NCI-H82 treated with DMSO at 0.1 percent for 48 hours (cell line): ENCODE results near the gene GSTT2.
A peak's percentile ranks its signal among the peaks of the same experiment; 100 is the strongest.
"Not testable (repeated sequence)": the region's sequence is repeated elsewhere in the genome, so short reads cannot be mapped to it uniquely, and the experiment has no call there.

Experiments used
- DNase-seq: peaks from one replicate; lab custom pipeline; 2025; ENCODE audit not compliant: unreplicated experiment; lab: John Stamatoyannopoulos, UW

GSTT2 gene

DNA sequence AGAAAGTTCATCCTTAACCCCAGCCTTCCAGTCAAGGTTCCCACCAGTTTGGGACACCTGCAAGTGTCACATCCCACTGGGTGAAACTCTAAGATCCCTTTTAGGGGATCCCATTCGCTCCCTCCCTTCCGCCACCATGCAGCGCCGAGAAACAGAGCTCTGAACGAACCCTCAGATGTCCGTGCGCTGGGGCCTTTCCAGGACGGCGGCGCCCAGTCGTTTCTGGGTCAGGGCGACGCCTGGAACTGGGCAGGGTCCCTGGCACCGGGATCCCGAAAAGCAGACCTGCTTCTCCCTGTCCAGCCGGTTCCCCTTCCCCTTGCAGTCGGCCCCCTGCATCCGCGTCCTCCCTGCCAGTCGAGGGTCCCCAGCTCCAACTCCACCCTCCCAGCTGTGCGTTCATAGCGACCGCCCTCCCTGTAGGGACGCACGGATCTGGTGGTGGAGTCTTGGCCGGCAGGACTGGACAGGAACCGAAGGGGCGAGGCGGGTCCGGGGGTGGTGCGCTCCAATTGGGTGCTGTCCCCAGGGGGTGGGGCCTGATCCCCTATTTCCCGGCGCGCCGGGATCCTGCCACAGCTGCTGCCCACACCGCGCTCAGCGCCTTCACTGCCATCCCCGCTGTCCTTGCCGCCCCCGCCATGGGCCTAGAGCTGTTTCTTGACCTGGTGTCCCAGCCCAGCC, at the start of gene GSTT2:
TSS of gene GSTT2 (plus strand) at position 578 of the 684 bp plus-strand sequence.
- not testable (repeated sequence) for DNase-seq

DNA sequence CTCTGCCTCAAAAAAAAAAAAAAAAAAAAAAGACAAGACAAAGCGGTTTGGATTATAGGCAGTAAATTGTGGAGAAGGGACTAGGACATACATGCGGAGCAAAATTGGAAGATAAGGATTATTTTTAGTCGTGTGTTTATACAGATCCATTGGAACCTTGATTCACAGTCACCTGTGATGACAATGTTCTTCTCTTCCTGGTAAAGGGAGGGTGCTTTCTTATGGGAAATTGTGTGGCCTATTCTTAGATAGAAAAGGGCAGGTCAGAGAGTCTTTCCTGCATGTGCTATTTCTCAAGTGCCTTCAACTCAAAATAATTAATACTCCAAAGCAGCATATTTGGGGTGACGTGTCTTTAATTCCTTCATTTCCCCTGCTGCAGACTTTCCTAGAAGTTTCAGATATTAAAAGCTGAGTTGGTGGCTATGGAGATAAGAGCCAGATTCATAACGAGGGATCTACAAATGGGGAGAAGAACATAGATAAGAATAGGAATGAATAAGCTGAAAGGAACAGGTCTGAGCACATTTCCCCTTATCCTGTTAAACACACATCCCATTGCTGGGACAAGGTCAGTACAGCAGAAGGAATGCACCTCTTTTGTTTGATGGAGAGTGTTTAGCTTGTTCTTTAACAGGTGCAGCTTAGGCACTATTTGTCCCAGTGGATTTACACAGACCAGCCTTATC, 41.5 kb upstream of the GSTT2 start:
- no peak for DNase-seq

DNA sequence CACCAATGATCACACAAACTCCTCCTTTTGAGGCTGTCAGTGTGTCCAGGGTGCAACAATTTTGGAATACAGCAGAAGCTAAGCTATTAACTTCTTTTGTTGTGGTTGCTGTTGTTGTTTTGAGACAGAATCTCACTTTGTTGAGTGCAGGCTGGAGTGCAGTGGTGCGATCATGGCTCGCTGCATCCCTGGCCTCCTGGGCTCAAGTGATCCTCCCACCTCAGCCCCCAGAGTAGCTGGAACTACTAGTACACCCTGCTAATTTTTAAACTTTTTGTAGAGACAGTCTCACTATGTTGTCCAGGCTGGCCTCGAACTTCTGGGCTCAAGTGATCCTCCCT, 40.9 kb upstream of the GSTT2 start:
- no peak for DNase-seq

DNA sequence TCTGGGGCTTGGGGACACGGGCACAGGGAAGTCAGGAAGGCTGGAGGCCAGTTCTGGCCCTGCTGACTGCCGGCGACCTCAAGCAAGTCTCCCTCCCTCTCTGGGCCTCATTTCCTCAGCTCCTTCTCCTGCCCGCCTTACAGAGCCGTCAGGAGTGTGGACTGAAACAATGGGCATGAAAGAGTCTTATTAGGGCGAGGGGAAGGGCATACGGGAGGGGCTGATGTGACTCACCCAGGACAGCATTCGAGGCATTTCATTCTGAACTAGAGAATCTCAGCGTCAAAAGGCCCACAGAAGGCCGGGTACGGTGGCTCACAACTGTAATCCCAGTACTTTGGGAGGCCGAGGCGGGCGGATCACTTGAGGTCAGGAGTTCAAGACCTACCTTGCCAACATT, 39.8 kb upstream of the GSTT2 start:
- DNase-seq = not testable (repeated sequence)

DNA sequence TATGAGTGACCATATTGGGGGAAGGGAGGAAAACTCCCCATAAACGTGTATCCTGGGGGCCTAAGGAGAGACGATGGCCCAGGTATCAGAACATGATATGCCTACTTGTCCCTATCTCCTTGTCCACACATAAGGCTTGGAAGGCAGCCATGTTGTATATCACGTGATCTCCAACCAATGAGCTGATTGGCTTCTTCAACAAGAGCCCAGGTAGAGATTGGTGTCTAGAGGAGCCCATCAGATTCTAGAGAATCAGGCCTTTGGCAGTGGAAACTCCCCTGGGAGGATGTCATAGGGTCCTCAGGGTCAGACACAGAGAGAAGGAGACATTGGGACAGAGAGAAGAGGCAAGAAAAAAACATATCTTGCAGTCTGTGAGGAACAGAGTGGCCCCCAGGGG, 32.5 kb upstream of the GSTT2 start:
- DNase-seq = not testable (repeated sequence)

DNA sequence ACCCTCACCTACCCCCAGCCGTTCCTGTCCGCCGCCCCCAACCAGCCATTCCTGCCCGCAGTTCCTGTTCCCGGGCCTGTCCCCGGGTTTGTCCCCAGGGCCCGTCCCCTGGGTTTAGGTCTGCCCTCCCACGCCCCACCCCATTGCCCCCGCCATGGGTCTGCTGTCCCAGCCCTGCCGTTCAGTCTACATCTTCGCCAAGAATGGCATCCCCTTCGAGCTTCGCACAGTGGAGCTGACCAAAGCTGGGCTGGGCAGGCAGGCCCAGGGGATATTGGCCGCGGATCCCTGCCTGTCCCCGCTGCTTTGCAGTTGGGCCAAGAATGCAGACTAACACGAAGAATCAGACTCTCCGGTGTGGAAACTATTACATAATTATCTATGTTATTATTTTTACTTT, 30.2 kb upstream of the GSTT2 start:
- not testable (repeated sequence) for DNase-seq

DNA sequence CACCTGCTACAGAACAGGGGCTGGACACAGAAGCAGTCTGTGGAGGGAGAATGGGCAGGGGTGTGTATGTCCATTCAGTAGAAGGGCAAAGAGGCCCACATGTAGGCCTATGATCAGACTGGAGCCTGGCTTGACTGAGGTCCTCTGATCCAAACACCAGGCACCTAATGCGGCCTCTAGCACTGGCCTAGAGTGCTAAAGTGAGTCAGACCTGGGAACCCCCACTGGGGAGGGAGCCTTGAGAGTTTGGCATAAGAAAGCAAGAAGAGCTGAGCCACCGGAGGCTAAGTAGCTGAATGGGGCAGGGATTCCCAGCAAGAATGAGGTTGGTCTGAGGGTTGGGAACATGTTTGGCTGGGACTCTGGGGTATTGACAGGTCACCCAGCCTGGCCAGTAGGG, 28.6 kb upstream of the GSTT2 start:
- DNase-seq = not testable (repeated sequence)

DNA sequence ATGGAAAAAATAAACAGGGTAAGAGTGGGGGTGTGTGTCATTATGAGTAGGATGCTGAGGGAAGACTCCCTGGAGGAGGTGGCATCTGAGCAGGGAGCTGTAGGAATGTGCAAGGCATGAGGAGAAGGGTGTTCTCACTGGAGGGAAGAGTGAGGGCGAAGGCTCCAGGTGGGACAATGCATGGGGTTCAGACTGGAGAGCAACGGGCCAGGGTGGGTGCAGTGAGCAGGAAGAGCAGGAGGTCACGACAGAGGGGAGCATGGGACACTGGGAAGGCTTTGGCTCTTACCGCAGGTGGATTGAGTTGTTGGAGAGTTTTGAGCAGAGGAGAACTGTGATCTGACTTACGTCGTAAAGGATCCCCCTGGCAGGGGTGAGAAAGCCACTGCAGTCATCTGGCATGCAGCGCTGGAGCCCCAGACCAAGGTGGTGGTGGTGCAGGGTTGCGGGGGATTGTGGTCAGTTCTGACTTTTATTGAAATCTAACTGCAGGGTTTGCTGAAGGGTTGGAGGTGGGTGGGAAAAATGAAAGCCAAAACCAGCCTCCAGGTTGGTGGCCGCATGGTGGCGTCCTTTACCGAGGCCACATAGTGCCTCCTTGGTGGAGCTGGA, 27.0 kb upstream of the GSTT2 start:
- not testable (repeated sequence) for DNase-seq

DNA sequence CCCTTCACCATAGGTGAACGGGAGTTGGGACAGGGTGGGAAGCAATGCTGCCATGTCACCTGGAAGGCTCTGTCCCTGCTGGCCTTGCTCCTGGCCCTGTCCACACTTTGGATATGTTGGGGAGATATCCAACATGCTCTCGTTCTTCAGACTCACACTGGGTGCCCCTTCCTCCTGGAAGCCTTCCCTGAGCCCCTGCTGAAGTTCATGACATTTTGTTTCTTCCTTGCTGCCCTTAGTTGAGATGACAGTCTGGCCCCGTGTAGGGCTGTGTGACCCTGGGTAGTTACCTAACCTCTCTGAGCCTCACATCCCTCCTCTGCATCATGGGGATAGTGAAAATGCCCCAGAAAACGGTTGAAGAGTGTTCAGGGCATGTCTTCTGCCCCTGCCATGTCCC, 26.4 kb upstream of the GSTT2 start:
- not testable (repeated sequence) for DNase-seq

DNA sequence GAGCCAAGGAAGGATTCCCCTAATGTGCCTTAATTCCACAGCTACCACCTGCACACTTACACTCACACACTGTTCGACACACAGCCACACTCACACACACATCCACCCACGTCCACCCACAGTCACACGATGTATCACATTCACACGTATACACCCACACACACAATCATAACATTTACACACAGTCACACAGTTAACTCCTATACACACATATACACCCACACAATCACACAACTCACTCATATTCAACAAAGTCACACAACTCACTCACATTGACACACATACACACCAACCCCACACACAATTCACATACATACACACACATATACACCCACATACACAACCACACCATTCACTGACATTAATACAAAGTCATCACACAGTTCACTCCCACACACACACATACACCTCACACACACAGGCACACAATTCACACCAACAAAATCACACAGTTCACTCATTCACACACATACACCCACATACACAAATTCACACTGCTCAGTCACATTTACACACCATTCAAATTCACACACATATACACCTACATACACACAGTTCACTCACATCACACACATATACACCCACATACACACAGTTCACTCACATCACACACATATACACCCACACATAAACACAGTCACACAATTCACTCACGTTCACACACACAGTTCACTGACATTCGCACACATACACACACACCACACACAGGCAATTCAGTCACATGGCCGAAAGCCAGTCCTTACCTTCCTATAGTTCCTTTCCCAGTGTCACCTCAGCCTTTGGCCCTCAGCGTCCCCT, 25.5 kb upstream of the GSTT2 start:
- DNase-seq = not testable (repeated sequence)

DNA sequence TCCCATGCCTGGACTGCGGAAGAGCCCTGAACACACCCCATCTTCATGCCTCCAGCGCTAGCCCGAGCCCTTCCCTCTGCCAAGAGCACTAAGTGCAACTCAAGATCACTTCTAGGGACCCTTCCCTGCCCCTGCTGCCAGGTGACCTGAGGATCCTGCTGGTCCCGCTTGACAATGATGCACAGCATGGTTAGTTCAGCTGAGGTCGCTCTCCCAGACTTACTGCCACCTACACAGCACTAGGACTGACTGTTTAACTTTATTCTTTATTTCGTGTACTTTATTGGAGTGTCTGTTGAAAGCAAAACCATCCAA, 25.0 kb upstream of the GSTT2 start:
- DNase-seq = not testable (repeated sequence)

DNA sequence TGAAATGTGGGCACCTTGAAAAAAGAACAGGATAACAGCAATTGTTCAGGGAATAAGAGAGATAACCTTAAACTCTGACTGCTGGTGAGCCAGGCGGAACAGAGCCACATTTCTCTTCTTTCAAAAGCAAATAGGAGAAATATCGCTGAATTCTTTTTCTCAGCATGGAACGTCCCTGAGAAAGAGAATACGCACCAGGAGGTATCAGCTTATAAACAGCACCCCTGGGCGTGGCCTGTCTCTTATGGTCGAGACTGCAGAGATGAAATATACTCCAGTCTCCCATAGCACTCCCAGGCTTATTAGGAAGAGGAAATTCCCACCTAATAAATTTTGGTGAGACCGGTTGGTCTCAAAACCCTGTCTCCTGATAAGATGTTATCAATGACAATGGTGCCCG, 24.0 kb upstream of the GSTT2 start:
- not testable (repeated sequence) for DNase-seq

DNA sequence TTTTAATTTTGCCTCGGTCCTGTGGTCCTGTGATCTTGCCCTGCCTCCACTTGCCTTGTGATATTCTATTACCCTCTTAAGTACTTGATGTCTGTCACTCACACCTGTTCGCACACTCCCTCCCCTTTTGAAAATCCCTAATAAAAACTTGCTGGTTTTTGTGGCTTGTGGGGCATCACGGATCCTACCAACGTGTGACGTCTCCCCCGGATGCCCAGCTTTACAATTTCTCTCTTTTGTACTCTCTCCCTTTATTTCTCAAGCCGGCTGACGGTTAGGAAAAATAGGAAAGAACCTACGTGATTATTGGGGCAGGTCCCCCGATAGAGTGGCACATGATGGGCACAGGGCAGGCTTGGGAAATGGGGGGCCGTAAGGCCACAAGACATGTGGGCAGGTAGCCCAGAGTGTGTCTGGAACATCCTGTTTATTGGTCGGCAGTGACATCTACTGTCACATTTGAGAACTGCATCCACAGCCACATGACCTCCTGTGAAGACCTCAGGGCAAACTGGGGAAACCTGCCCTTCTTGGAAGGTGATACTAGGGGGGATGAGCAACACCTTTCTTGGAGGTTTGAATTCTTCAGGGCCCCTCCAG, 23.5 kb upstream of the GSTT2 start:
- DNase-seq = peak; percentile 6

DNA sequence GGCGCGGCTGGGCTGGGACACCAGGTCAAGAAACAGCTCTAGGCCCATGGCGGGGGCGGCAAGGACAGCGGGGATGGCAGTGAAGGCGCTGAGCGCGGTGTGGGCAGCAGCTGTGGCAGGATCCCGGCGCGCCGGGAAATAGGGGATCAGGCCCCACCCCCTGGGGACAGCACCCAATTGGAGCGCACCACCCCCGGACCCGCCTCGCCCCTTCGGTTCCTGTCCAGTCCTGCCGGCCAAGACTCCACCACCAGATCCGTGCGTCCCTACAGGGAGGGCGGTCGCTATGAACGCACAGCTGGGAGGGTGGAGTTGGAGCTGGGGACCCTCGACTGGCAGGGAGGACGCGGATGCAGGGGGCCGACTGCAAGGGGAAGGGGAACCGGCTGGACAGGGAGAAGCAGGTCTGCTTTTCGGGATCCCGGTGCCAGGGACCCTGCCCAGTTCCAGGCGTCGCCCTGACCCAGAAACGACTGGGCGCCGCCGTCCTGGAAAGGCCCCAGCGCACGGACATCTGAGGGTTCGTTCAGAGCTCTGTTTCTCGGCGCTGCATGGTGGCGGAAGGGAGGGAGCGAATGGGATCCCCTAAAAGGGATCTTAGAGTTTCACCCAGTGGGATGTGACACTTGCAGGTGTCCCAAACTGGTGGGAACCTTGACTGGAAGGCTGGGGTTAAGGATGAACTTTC, 18.7 kb upstream of the GSTT2 start, which contains the start of gene GSTT2B:
TSS of gene GSTT2B (minus strand) at position 112 of the 688 bp plus-strand sequence. CDS start at position 48, 64 bp downstream.
- not testable (repeated sequence) for DNase-seq

DNA sequence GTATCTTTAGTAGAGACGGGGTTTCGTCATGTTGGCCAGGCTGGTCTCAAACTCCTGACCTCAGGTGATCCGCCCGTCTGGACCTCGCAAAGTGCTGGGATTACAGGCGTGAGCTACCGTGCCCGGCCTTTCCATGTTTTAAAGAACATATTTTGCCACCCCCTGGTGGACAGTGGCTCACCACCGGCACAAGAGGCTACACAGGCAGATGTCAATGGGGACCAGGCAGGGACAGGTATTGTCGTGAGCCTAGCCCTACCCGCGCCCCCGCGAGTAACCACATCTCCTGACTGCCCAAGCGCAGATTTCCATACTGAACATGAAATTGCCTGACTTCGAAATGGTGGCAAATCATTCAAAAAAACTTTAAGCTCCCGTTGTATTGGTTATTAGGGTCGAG, 13.8 kb upstream of the GSTT2 start:
- DNase-seq = not testable (repeated sequence)

DNA sequence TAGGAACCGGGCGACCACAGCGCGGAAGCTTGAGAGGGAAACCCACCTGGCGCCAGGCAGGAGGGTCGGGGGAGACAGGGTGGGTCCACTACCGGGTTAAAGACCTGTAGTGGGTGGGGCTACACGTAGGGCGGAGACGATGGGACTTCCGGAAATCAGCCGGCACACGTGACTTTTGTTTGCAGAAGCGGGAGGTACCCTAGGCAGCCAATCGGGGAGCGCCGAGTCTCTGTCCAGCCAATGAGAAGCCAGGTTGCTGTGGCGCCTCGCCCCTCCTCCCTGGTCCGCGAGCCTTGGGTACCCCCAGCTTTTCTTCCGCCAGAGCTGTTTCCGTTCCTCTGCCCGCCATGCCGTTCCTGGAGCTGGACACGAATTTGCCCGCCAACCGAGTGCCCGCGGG, 13.4 kb upstream of the GSTT2 start, which contains the start of gene DDTL:
TSS of gene DDTL (plus strand) at position 321 of the 400 bp plus-strand sequence. CDS start at position 348, 27 bp downstream.
- DNase-seq = not testable (repeated sequence)

DNA sequence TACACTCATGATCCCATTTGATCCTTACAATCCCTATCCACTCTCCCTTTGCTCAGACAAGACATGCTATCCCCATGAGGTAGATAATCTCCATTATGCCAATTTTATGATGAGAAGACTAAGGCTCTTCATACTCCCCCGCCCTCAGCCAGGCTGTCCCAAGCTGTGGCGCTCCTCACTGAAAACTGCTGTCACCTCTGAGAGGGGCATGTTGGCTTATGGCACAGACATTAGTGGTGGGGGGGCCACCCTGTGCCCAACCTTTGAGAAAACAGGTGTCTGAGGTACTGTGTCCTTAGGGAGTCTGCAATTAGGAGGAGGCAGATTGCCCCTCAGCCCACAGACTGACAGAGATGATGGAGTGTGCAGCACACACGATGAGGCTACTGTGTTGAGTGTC, 10.9 kb upstream of the GSTT2 start:
- no peak for DNase-seq

DNA sequence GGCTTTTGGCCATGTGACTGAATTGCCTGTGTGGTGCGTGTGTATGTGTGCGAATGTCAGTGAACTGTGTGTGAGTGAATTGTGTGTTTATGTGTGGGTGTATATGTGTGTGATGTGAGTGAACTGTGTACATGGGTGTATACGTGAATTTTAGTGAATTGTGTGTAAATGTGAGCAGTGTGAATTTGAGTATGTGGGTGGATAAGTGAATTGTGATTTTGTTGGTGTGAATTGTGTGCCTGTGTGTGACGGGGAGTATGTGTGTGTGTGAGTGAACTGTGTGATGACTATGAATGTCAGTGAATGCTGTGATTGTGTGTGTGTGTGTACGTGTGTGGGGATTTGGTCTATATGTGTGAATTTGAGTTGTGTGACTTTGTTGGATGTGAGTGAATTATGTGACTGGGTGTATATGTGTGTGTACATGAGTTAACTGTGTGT, 9.7 kb upstream of the GSTT2 start:
- DNase-seq = no peak

DNA sequence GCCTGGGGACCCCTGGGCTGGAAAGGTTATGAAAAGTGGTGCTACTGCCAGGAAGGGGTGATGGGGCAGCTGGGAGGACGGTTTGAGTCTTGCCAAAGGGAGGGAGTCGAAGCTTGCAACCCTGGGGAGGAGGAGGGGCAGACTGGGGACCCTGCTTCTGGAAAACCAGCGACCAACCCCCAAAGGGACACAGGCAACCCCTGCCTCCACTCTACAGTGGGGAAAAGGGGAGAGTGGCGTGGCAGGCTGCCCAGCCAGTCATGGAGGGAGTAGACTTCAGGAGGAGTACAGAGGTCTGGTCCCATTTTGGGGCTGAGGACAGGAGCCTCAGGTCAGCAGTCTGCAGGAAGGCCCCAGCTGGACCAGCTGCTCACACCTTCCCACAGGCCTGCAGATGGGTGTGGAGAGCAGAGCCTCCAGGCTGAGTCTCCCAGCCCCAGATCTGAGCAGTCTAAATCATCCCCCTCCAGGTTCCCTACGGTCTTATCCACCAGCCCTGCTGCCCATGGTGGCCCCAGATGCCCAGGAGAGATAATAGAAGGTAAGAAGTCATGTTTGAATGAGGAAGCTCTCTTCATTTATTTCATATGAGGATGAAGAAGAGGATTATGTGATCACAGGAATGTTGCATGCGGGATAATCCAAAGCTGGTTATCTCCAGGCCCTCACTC, 9.0 kb upstream of the GSTT2 start:
- no peak for DNase-seq

DNA sequence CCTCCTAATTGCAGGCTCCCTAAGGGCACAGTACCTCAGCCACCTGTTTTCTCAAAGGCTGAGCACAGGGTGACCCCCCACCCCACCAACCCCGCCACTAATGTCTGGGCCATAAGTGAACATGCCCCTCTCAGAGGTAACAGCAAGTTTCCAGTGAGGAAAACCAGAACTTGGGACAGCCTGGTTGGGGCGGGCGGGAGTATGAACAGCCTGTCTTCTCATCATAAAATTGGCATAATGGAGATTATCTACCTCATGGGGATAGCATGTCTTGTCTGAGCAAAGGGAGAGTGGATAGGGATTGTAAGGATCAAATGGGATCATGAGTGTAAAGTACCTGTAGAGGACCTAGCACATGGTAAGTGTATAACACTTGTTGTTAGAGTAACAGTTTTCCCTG, 8.0 kb upstream of the GSTT2 start:
- not testable (repeated sequence) for DNase-seq
